Natural killer cell (primary cell): Measurements from ENCODE around the gene EVI5L. TPM values are rescaled to one million over a fixed set of nuclear protein-coding genes. Genes with fewer than 3 reads are reported as not detected.

Source experiments
- ATAC-seq, 3 donors: fragments of 150-1000 bp in 2 of 3; fragments of 200-7000 bp in 1 of 3; cut with Tn5 transposase; 1 replicate in 1 of 3; 2 replicates in 2 of 3; pipeline ENCODE4 v1.10.0; 2021; ENCODE audit warnings: mild to moderate bottlenecking in 2 of 3, moderate library complexity in 2 of 3
- DNase-seq, 2 donors: peaks; one replicate each; pipeline versions ENCODE4 v3.0.0 to v3.0.0-alpha.2; 2013 to 2021; ENCODE audit warnings: mixed read lengths in 1 of 2
- H3K27ac ChIP-seq: one replicate; pipeline ENCODE4 v1.5.1; 2013; ENCODE audit warnings: mild to moderate bottlenecking, low read length
- H3K27me3 ChIP-seq: one replicate; pipeline ENCODE4 v1.6.1; 2013; ENCODE audit warnings: low read length; ENCODE audit not compliant: control insufficient read depth, insufficient read depth
- H3K36me3 ChIP-seq: one replicate; pipeline ENCODE4 v1.6.1; 2013; ENCODE audit warnings: low read length; ENCODE audit not compliant: control insufficient read depth, insufficient read depth
- H3K4me1 ChIP-seq: one replicate; pipeline ENCODE4 v1.6.1; 2013; ENCODE audit warnings: low read length; ENCODE audit not compliant: control insufficient read depth, insufficient read depth
- H3K4me3 ChIP-seq: one replicate; pipeline ENCODE4 v1.5.1; 2013; ENCODE audit warnings: low read length
- H3K9me3 ChIP-seq: one replicate; pipeline ENCODE4 v1.6.1; 2013; ENCODE audit warnings: low read length; ENCODE audit not compliant: control insufficient read depth, insufficient read depth
- H3K27ac Mint-ChIP-seq, 2 donors: one replicate each; pipeline ENCODE4 v1.8.0; 2022; ENCODE audit warnings: mild to moderate bottlenecking in 2 of 2, mixed read lengths in 2 of 2, moderate library complexity in 1 of 2
- H3K27me3 Mint-ChIP-seq, 2 donors: one replicate each; pipeline ENCODE4 v1.8.0; 2022; ENCODE audit warnings: low read depth in 2 of 2, mixed read lengths in 2 of 2
- H3K36me3 Mint-ChIP-seq: one replicate; pipeline ENCODE4 v1.8.0; 2022; ENCODE audit warnings: mixed read lengths
- H3K4me1 Mint-ChIP-seq, 2 donors: one replicate each; pipeline ENCODE4 v1.8.0; 2022; ENCODE audit warnings: mixed read lengths in 2 of 2
- H3K4me3 Mint-ChIP-seq: one replicate; pipeline ENCODE4 v1.8.0; 2022; ENCODE audit warnings: mild to moderate bottlenecking, moderate library complexity, mixed read lengths
- H3K9me3 Mint-ChIP-seq, 2 donors: one replicate each; pipeline ENCODE4 v1.8.0; 2022; ENCODE audit warnings: mixed read lengths in 2 of 2
- CTCF ChIP-seq: fragments of 200-600 bp; IDR thresholded peaks from one replicate; pipeline ENCODE4 v1.8.0; 2022; ENCODE audit warnings: antibody characterized with exemption
- WGBS: methylation state at CpG from one replicate; pipeline ENCODE4 v1.1.7; 2013; ENCODE audit warnings: missing lambda C conversion rate; ENCODE audit not compliant: insufficient coverage; 5-methylcytosine and 5-hydroxymethylcytosine counted together
- intact Hi-C: fragments of 100-400 bp; cut with micrococcal nuclease; formaldehyde crosslinking; loops from one replicate; pipeline ENCODE4 v1.14.2; 2022
- total RNA-seq, 4 donors: library from RNA; stranded (reverse); fragments of 120-200 nt in 1 of 4; gene quantifications; one replicate each; pipeline versions ENCODE4 v1.2.3 to v1.2.4, GENCODE V29; 2013 to 2022

The EVI5L gene
- total RNA-seq, 3 donors from 2014 or later (not counting 1 experiment from before 2014, with no cell fraction given) = 9.6 to 13.5 (median 11.3) TPM

- no peak for ATAC-seq
- peaks cover 0 to 10% of the 10 kb centered on the region in 2 donors for H3K27me3 Mint-ChIP-seq
- Histone ChIP-seq H3K27ac (no peak overlapping the region), H3K9me3 (no peaks in the 10 kb centered on the region), H3K4me3 (no peak overlapping the region), H3K27me3 (peaks cover 15% of the 10 kb centered on the region), H3K4me1 (no peaks in the 10 kb centered on the region), H3K36me3 (no peaks in the 10 kb centered on the region)
- no peak overlapping the region for H3K27ac Mint-ChIP-seq
- no peak for DNase-seq
- no peak overlapping the region for H3K4me3 Mint-ChIP-seq
- WGBS = 94% methylated on average over 6 of the region's 8 CpGs
- no peak for TF ChIP-seq CTCF
- H3K9me3 Mint-ChIP-seq = no peaks in the 10 kb centered on the region
- H3K36me3 Mint-ChIP-seq = no peaks in the 10 kb centered on the region
- H3K4me1 Mint-ChIP-seq = no peaks in the 10 kb centered on the region
- intact Hi-C loops = no loop called here
Measured at GRCh38 chr19:7885818-7886217, 55.8 kb downstream of the EVI5L start.

GRCh38 chr19:7887408-7888144 lies 57.6 kb downstream of the EVI5L start:
- Mint-ChIP-seq H3K4me1 (no peaks in the 10 kb centered on the region), H3K27ac (no peak overlapping the region), H3K27me3 (peaks cover 0 to 10% of the 10 kb centered on the region in 2 donors), H3K4me3 (no peak overlapping the region), H3K9me3 (no peaks in the 10 kb centered on the region), H3K36me3 (no peaks in the 10 kb centered on the region)
- no peak for ATAC-seq
- no peak overlapping the region for H3K4me3 ChIP-seq
- no peaks in the 10 kb centered on the region for H3K9me3 ChIP-seq
- no peaks in the 10 kb centered on the region for H3K36me3 ChIP-seq
- WGBS = 70% methylated on average over 14 of the region's 16 CpGs
- H3K27ac ChIP-seq = no peak overlapping the region
- H3K4me1 ChIP-seq = no peaks in the 10 kb centered on the region
- intact Hi-C loops = no loop called here
- no peak for DNase-seq
- no peak for TF ChIP-seq CTCF
- peaks cover 15% of the 10 kb centered on the region for H3K27me3 ChIP-seq

- Histone ChIP-seq H3K4me1 (no peaks in the 10 kb centered on the region), H3K9me3 (no peaks in the 10 kb centered on the region), H3K27ac (no peak within 1 kb of the TSS), H3K27me3 (peaks cover 15% of the 10 kb centered on the region), H3K36me3 (no peaks in the 10 kb centered on the region), H3K4me3 (no peak within 1 kb of the TSS)
- Mint-ChIP-seq H3K36me3 (no peaks in the 10 kb centered on the region), H3K4me3 (no peak within 1 kb of the TSS), H3K4me1 (no peaks in the 10 kb centered on the region), H3K27ac (no peak within 1 kb of the TSS), H3K9me3 (no peaks in the 10 kb centered on the region), H3K27me3 (peaks cover 0 to 10% of the 10 kb centered on the region in 2 donors)
- 12% methylated on average over 53 of the region's 53 CpGs for WGBS
- ATAC-seq (peak in 2 of 3 donors; percentile 57 to 76), DNase-seq (peak in 1 of 2 donors; percentile 37)
- TF ChIP-seq CTCF = no peak
- intact Hi-C loops = no loop called here
Measured at GRCh38 chr19:7888145-7888825, 58.3 kb downstream of the EVI5L start, which contains the start of gene LRRC8E. Gene LRRC8E, plus strand, starts transcription at chr19:7888510. Its CDS starts 7,094 bp downstream, at chr19:7895604.
